GM18499 (cell line): ENCODE data around the gene DSTN.

Source experiments
- ATAC-seq: cut with Tn5 transposase; IDR thresholded peaks from one replicate; pipeline ENCODE4 v1.9.1; 2021; ENCODE audit warnings: moderate number of reproducible peaks; ENCODE audit not compliant: insufficient read depth, unreplicated experiment

The DSTN gene

GRCh38 chr20:17645546-17646208, 75.8 kb downstream of the DSTN start:
- ATAC-seq = no peak

- ATAC-seq = no peak
These were observed 76.5 kb downstream of the DSTN start for GRCh38 chr20:17646209-17646960.

DNA sequence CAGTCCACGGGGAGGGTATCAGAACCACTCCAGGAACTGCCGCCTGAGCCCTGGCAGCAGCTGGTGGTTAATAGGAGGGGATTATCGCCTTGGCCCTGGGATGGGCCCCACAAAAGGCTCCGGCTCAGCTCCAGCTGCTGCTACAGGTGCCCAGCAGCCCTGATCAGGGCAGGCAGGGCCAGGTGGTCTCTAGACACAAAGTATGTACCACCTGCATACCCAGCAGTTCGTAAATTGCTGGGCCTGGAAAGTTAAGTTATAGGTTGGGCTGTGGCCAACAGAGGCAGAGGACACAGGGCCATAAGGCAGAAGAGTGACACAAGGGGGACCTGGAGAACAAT, 77.1 kb downstream of the DSTN start:
- no peak for ATAC-seq

- ATAC-seq = no peak
These were observed 77.8 kb downstream of the DSTN start for GRCh38 chr20:17647391-17648314.

DNA sequence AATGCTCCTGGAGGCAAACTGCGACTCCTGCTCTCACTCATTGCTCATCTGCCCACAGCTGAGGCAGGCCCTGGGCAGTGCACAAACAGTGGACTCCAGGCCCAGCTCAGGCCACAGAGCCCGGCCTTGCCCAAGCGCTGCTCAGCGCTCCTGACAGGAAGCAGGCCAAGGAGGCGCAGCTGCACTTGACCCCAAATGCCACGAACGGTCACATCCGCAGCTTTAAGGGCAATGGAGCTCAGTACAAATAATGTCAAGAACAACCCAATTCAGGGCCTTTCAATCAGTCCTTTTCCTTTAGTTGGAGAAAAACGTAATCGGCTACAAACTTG, 78.4 kb downstream of the DSTN start:
- no peak for ATAC-seq

DNA sequence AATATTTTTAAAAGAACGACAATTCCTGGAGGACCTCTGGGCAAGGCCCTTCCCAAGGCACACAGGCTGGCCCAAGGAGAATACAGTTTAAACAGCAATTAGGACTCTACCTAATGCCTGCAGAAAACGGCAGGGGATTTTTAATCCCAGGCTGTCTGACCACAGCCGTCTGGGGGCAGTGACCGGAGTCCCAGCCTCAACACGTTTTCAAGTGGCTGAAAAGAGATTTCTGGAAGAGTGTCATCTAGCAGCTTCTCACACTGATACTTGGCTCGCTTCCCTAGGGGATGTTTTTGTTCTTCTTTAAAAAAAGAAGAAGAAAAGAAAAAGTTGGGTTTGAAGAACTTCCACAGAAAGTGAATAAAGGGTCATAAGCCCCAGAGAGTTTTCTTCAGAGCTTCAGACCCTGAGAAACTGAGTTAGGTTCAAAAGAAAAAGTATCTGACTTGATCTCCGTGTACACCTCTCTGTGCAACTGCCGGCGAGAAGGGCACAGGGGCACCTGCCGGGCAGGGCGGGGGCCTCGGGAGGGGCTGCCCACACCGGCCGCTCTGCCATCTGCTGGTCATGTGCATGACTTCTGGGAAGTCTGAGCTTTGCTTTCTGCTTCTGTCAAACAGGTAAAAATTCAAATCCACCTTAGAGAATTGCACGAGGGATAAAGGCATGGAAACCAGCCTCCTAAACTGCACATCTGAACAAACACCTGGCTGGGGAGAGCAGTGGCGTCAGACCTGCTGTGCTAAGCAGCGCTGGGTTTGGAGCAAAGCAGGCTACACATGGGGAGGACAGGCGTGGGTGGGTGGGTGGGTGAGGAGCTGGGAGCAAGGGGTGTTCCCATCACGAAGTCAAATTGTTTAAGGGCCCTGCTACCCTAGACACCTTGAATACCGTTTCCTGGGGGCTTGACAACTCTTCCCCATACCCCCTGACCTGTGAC, 79.2 kb downstream of the DSTN start:
- ATAC-seq = no peak

GRCh38 chr20:17650301-17651128, 80.6 kb downstream of the DSTN start:
- no peak for ATAC-seq

- no peak for ATAC-seq
These were observed 81.4 kb downstream of the DSTN start for GRCh38 chr20:17651129-17651759.

DNA sequence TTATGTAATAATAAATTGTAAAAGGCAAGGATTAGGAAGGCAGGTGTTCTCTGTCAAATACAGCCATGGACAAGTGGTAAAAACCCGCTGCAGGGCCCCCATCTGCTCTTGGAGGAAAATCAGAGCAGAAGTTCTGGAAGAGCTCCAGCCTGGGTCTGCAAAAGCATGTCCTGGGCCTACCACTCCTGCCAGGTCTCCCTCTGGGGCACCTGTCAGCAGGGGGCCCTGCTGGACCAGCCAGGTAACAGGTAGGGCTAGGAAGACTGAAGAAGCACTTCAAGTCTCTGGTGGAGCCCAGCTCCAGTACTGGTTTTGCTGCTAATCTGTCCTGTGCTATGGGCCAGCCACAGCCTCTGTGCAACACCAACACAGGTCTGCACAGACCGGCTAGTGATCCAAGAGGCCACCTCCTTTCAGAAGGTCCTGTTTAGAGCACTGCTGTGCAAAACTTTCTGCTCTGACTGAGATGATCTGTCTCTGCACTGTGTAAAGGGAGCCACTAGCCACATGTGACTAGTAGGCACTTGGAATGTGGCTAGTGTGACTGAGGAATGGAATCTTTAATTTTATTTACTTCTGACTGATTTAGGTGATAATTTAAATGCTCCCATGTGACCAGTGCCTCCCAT, 82.0 kb downstream of the DSTN start:
- ATAC-seq = no peak

DNA sequence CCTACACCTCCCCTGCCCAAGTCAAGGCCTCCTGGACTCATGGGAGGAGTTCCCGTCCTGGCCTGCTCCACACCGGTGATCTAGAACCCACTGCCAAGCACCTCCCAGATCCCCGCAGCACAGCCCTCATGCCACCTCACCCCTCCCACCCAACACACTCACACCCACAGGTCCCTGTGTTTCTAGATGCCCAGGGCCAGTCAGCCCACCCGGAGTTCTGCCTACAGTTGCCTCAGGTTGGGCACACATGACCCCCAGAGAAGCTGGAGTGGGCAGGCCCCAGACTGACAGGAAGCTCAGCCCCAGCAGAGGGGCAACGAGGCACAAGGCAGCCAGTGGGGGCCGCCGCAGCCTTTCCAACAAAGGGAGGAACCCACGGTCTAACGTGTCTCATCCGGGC, 82.5 kb downstream of the DSTN start:
- ATAC-seq = no peak

GRCh38 chr20:17653835-17654648, 84.2 kb downstream of the DSTN start:
- no peak for ATAC-seq

DNA sequence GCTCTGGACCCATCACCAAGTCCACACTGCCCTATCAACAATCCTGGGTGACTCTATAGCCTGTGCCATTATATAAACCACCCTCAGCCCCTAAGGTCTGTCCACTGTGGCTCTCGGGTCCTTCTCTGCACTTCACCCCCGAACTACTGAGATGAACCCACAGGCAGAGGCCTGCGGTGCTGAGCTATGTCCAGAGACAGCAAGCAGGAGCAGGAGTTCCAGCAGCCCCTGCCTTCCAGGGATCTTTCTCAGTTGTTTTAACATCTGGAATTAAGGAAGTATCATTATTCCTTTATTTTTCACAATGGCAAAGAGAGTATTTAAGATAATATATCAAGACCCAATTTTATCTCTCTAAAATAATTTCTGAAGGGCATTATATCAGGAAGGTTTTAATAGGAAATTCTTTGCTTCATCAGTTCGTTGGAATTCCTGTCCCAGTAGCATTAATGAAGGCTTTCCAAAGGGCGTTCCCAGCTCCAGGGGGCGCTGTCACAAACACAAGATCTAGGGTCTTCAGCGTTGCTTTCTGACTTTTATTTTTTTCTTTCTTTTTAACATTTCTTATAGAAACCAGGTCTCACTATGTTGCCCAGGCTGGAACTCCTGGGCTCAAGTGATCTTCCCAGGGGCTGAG, 84.9 kb downstream of the DSTN start:
- ATAC-seq = no peak

DNA sequence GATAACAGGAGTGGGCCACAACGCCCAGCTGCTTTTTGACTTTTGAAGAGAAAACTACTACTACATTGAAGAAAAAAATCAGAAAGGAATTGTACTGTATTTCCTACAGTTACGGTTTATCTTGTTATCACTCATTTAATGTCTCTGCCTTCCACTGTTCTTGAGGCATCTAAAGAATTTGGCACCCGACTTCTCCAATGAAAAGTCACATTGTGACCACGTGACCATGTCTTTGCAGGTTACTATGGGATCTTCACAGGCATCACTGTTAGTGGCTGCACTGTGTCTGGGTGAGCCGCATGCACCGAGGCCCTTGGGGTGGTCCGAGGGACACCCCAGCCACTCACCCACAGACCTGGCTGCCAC, 85.4 kb downstream of the DSTN start:
- no peak for ATAC-seq

DNA sequence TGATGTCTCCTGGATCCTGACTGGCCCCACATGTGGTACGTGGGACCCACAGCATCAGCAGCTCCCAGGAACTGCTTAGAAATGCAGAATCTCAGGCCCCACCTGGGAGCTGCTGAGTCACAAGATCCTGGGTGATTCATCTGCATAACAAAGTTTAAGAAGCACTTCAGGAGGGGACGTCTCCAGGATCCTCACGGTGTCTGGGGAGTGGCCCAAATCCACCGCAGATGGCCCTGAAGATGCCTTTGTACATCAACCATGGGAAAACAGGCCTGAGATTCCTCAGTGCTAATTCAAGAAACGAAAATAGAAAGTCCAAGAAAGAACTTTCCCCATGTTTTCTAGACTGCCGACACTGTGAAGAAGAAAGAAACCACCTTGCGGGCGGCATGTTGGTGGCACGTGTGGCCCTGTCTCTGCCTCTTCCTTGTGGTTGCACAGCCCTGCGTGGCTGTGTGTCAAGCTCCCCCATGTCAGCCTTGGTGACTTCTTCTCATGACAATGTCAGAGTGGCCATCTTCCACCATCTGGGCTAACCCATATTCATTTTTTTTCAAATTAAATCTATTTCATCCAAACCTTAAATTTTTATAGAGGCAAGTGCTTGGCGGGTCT, 86.1 kb downstream of the DSTN start:
- no peak for ATAC-seq

DNA sequence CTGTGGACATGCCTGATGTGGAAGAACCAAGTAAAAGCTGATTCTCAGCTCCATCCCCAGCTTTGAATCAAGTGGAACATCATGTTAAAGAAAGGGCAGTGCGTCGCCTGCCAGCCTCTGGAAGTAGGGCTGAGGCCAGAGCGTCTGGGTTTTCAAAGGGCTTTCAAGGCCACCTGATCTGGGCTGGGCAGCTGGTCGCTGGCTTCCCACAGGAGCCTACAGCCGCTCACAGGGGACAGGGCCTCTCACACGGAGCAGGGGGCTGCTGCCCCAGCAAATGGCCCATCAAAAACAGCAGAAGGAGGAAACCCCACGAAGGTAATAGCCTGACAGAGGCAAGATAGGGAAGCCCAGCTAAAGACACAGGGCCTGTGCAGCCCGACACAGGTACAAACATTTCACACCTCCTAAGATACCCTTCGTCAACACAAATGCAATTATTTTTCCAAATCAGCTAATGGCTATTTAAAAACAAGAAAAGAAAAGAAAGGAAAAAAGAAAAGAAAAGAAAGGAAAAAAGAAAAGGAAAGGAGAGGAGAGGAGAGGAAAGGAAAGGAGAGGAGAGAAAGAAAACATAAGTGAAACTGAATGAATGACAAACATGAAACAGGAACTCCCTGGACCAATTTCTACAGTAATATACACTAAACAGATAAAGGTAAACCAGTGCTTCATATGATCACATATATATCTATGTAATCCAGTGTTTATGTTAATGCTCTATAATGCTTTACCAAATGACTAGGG, 87.4 kb downstream of the DSTN start:
- ATAC-seq = no peak
